Stimulated activated effector memory CD8-positive, alpha-beta T cell treated with anti-CD3 and anti-CD28 coated beads, Interleukin-12 subunit alpha, Interleukin-12 subunit beta, amount 100 ng/mL, for 72 hours (primary cell): ENCODE results near the gene ANKRD36.
"Not testable (repeated sequence)": the region's sequence is repeated elsewhere in the genome, so short reads cannot be mapped to it uniquely, and the experiment has no call there.

Experiments used
- ATAC-seq: fragments of 150-1000 bp; cut with Tn5 transposase; 2 replicates; pipeline ENCODE4 v1.10.0; 2021
- DNase-seq, 2 donors: peaks; one replicate each; pipeline ENCODE4 v3.0.0; 2021 to 2022; ENCODE audit warnings: low spot score in 2 of 2
- H3K27ac Mint-ChIP-seq: one replicate; pipeline ENCODE4 v1.8.0; 2022; ENCODE audit warnings: mild to moderate bottlenecking, mixed read lengths
- H3K36me3 Mint-ChIP-seq: one replicate; pipeline ENCODE4 v1.8.0; 2022; ENCODE audit warnings: mild to moderate bottlenecking, mixed read lengths
- H3K4me1 Mint-ChIP-seq: one replicate; pipeline ENCODE4 v1.8.0; 2022; ENCODE audit warnings: mixed read lengths
- H3K4me3 Mint-ChIP-seq: one replicate; pipeline ENCODE4 v1.8.0; 2022; ENCODE audit warnings: mild to moderate bottlenecking, mixed read lengths
- H3K9me3 Mint-ChIP-seq: one replicate; pipeline ENCODE4 v1.8.0; 2022; ENCODE audit warnings: mixed read lengths

ANKRD36 gene

DNA sequence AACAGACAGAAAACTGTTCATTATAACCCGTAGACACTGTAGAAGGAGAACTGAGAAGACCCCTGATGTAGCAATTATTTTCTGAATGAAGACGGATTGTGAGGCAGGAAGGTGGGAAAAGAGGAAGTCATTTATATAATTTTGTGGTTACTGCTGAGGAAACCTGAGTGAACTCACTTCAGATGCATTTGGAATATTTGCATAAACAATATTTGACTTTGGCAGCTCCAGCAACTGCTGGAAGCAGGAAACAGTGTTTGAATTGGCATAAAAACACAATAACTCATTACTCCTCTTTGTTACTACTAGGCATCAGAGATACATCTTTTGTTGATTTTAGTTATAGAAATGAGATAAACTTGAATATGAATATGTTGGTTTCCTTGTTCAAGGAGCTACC is 87.9 kb downstream of the ANKRD36 start:
- not testable (repeated sequence) for H3K4me3 Mint-ChIP-seq, DNase-seq, H3K36me3 Mint-ChIP-seq, ATAC-seq, H3K9me3 Mint-ChIP-seq, H3K4me1 Mint-ChIP-seq, H3K27ac Mint-ChIP-seq

DNA sequence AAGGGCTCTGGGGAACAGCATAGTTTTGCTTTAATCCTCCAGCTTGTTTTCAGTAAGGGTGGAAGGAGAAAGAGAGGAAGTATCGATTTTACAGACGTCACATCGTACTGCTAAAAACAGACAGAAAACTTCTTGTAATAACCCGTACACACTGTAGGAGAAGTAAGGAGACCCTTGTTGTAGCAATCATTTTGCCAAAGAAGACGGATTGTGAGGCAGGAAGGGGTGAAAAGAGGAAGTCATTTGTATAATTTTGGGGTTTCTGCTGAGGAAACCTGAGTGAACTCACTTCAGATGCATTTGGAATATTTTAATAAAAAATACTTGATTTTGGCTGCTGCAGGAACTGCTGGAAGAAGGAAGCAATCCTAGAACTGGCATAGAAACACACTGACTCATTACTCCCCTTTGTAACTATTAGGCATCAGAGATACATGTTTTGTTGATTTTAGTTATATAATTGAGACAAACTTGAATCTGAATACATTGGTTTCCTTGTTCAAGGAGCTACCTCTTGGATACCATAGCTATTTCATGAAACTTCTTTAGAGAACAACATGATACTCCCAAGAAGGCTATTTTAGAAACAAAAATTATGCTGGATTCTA is 89.8 kb downstream of the ANKRD36 start:
- not testable (repeated sequence) for ATAC-seq, DNase-seq, H3K27ac Mint-ChIP-seq, H3K4me1 Mint-ChIP-seq, H3K4me3 Mint-ChIP-seq, H3K9me3 Mint-ChIP-seq
- H3K36me3 Mint-ChIP-seq, result peaks cover 17% of the 10 kb centered on the region

DNA sequence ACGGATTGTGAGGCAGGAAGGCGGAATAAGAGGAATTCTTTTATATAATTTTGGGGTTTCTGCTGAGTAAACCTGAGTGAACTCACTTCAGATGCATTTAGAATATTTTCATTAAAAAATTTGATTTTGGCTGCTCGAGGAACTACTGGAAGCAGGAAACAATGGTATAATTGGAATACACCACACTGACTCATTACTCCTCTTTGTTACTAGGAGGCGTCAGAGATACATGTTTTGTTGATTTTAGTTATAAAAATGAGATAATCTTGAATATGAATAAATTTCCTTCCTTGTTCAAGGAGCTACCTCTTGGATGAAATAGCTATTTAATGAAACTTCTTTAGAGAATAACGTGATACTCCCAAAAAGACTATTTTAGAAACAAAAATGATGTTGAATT is 97.4 kb downstream of the ANKRD36 start:
- ATAC-seq (no peak), DNase-seq (no peak)
- Mint-ChIP-seq H3K4me3 (no peak overlapping the region), H3K27ac (no peak overlapping the region), H3K36me3 (peaks cover 63% of the 10 kb centered on the region), H3K4me1 (no peaks in the 10 kb centered on the region), H3K9me3 (no peaks in the 10 kb centered on the region)

DNA sequence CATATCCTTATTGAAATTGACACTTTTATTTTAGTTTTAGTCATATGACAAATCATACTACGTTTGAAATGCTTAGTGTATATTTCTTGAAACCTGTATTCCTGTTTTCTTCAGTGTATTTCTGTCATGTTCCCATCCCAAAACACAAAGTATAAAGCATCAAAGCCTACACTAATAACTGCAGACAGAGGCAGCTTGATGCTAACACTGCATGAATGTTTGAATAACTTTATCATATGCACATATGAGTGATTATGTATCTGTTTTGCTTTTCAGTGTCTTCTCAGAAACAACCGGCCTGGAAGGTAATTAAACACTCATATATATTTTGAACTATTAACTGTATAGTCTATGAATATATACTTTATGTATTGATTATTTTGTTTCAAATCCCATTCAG is 102.1 kb downstream of the ANKRD36 start:
- H3K27ac Mint-ChIP-seq, H3K9me3 Mint-ChIP-seq, H3K4me1 Mint-ChIP-seq, ATAC-seq, H3K4me3 Mint-ChIP-seq, DNase-seq: not testable (repeated sequence)
- H3K36me3 Mint-ChIP-seq, result peaks cover 64% of the 10 kb centered on the region

DNA sequence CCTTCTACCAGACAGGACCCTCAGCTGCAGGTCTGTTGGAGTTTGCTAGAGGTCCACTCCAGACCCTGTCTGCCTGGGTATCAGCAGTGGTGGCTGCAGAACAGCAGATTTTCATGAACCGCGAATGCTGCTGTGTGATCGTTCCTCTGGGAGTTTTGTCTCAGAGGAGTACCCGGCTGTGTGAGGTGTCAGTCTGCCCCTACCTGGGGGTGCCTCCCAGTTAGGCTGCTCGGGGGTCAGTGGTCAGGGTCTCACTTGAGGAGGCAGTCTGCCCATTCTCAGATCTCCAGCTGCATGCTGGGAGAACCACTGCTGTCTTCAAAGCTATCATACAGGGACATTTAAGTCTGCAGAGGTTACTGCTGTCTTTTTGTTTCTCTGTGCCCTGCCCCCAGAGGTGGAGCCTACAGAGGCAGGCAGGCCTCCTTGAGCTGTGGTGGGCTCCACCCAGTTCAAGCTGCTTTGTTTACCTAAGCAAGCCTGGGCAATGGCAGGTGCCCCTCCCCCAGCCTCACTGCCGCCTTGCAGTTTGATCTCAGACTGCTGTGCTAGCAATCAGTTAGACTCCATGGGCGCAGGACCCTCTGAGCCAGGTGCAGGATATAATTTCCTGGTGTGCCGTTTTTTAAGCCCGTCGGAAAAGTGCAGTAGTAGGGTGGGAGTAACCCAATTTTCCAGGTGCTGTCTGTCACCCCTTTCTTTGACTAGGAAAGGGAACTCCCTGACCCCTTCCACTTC is 118.1 kb downstream of the ANKRD36 start:
- not testable (repeated sequence) for H3K9me3 Mint-ChIP-seq, H3K4me1 Mint-ChIP-seq, ATAC-seq, H3K27ac Mint-ChIP-seq, H3K4me3 Mint-ChIP-seq, DNase-seq
- H3K36me3 Mint-ChIP-seq, result peaks cover 28% of the 10 kb centered on the region

DNA sequence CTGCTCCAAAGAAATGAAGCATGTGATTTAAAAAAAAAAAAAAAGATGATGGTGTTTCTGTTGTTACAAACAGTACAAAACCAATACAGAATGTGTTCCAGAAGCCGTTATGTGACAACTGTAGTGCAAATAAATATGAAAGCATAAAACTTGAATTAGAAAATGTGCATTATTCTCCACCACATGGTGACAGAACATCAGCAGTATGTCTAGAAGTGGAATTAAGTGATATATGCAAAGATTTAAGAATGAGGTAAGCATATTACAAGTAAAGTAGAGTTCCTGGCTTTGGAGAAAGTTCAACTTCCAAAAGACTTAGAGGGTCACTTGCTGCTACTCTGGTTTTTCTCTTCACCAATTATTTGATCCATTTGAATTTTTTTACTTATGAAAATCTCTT is 120.0 kb downstream of the ANKRD36 start:
- H3K4me3 Mint-ChIP-seq, H3K9me3 Mint-ChIP-seq, DNase-seq, H3K4me1 Mint-ChIP-seq, H3K27ac Mint-ChIP-seq, ATAC-seq: not testable (repeated sequence)
- H3K36me3 Mint-ChIP-seq, result peaks cover 11% of the 10 kb centered on the region

DNA sequence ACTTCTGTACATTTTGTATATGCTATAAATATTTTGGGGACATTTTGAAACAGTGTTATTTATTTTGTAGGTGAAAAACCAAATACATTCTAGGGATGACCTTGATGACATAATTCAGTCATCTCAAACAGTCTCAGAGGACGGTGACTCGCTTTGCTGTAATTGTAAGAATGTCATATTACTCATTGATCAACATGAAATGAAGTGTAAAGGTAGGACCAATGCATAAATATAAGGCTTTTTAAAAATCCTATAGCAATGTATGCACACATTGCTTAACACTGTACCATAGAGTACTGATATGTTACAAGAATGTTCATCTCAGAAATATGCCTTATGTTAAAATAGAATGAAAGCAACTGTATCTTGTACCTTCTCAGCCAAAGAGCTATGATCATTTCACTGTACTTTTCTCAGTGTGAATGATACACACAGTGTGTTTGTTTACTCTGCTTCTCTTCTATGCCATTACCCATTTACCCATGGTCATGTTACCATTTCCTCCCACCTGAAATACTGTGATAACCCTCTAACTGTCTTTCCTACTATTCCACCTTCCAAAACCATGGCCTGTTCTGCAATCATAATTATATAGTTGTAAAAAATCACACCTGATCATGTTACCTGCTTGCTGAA is 120.8 kb downstream of the ANKRD36 start:
- not testable (repeated sequence) for DNase-seq, H3K9me3 Mint-ChIP-seq, H3K27ac Mint-ChIP-seq, H3K4me1 Mint-ChIP-seq, H3K4me3 Mint-ChIP-seq
- peak; percentile 90 for ATAC-seq
- peaks cover 11% of the 10 kb centered on the region for H3K36me3 Mint-ChIP-seq

DNA sequence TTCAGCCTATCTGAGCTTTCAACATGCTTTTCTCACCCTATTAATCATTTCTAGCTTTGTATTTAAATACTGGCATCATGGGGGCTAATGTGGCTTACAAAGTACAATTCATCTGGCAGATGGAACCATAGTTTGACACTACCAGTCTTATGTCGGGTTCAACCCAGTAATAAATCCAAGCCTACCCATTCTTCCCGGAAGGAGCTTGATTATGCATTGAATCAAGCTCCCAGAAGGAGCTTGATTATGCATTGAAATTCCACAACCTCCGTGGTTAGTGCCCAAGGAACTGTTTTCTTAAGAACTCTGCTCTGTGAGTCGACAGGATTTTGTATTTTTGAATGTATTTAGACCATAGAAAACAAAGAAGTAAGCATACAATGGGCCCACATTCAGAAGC is 148.2 kb downstream of the ANKRD36 start:
- DNase-seq, H3K36me3 Mint-ChIP-seq, H3K27ac Mint-ChIP-seq, H3K9me3 Mint-ChIP-seq, H3K4me3 Mint-ChIP-seq, ATAC-seq, H3K4me1 Mint-ChIP-seq: not testable (repeated sequence)

DNA sequence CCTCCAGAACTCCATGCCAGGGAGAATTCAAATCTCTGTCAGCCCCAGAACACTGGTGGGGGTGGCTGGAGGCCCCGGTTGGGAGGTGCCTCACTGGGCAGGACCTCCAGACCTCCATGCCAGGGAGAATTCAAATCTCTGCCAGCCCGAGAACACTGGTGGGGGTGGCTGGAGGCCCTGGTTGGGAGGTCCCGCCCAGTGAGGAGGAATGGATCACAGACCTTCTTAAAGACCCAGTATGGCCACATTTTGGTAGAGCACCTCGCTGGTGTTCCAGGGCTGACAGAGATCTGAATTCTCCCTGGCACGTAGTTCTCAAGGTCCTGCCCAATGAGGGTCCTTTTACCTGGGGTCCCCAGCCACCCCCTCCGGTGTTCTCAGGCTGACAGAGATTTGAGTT is 153.5 kb downstream of the ANKRD36 start:
- H3K9me3 Mint-ChIP-seq, H3K27ac Mint-ChIP-seq, H3K4me1 Mint-ChIP-seq, DNase-seq, H3K4me3 Mint-ChIP-seq, ATAC-seq, H3K36me3 Mint-ChIP-seq: not testable (repeated sequence)

DNA sequence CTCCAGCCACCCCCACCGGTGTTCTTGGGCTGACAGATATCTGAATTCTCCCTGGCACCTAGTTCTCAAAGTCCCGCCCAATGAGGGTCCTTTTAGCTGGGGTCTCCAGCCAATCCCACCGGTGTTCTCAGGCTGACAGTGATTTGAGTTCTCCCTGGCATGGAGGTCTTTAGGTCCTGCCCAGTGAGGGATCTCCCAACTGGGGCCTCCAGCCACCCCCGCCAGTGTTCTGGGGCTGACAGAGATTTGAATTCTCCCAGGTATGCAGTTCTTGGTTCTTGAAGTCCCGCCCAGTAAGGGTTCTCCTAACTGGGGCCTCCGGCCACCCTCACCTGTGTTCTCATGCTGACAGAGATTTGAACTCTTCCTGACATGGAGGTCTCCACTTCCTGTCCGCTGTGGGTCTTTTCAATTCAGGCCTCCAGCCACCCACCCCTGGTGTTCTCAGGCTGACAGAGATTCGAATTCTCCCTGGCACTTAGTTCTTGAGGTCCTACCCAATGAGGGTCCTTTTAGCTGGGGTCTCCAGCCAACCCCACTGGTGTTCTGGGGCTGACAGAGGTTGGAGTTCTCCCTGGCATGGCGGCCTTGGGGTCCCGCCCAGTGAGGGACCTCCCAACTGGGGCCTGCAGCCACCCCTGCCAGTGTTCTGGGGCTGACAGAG is 154.6 kb downstream of the ANKRD36 start:
- no peaks in the 10 kb centered on the region for H3K9me3 Mint-ChIP-seq
- no peaks in the 10 kb centered on the region for H3K36me3 Mint-ChIP-seq
- H3K27ac Mint-ChIP-seq, result no peak overlapping the region
- H3K4me3 Mint-ChIP-seq, result no peak overlapping the region
- ATAC-seq (no peak), DNase-seq (peak in 1 of 2 donors; percentile 51)
- no peaks in the 10 kb centered on the region for H3K4me1 Mint-ChIP-seq

DNA sequence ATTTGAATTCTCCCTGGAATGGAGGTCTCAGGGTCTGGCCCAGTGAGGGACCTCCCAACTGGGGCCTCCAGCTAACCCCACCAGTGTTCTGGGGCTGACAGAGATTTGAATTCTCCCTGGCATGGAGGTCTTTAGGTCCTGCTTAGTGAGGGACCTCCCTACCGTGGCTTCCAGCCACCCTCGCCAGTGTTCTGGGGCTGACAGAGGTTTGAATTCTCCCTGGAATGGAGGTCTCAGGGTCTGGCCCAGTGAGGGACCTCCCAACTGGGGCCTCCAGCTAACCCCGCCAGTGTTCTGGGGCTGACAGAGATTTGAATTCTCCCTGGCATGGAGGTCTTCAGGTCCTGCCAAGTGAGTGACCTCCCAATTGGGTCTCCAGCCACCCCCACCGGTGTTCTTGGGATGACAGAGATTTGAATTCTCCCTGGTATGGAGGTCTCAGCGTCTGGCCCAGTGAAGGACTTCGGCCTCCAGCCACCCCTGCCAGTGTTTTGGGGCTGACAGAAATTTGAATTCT is 155.2 kb downstream of the ANKRD36 start:
- peak in 1 of 2 donors; percentile 50 for DNase-seq
- not testable (repeated sequence) for H3K9me3 Mint-ChIP-seq, H3K27ac Mint-ChIP-seq, ATAC-seq, H3K36me3 Mint-ChIP-seq, H3K4me1 Mint-ChIP-seq, H3K4me3 Mint-ChIP-seq

DNA sequence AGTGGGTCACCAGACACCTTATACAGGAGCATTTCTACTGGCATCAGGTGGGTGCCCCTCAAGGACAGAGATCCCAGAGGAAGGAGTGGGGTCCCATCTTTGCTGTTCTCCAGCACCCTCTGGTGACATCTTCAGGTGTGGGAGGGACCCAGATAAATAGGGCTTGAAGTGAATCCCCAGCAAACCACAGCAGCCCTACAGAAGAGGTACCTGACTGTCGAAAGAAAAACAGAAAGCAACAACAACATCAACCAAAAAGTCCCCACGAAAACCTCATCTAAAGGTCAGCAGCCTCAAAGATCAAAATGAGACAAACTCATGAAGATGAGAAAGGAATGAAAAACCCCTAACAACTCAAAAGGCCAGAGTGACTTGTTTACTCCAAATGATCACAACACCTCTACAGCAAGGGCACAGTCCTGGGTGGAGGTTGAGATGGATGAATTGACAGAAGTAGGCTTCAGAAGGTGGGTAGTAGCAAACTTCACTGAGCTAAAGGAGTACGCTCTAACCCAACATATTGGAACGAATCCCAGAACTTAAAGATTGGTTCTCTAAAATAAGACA is 163.4 kb downstream of the ANKRD36 start:
- ATAC-seq, result peak; percentile 19
- H3K36me3 Mint-ChIP-seq, H3K4me1 Mint-ChIP-seq, H3K27ac Mint-ChIP-seq, H3K9me3 Mint-ChIP-seq, H3K4me3 Mint-ChIP-seq, DNase-seq: not testable (repeated sequence)

DNA sequence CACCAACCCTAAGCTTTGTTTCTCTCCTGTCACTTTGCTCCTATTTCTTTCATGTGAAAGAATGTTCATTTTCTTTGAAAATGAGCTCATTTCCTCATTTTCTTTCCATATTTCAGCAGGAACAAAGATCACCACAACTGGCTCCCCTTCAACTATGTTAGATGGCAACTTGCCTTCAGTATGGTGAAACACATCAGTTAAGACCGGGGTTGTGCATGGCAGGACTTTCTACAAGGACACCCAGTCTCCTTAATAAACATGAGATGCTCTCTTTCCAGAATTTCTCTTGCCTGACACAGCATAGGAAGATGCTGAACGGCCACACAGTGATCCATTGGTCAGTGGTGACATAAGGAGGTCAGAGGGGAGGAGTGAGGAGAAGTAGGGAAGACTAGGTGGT is 172.2 kb downstream of the ANKRD36 start:
- not testable (repeated sequence) for H3K9me3 Mint-ChIP-seq, H3K4me1 Mint-ChIP-seq, H3K4me3 Mint-ChIP-seq, ATAC-seq, H3K27ac Mint-ChIP-seq, DNase-seq, H3K36me3 Mint-ChIP-seq

DNA sequence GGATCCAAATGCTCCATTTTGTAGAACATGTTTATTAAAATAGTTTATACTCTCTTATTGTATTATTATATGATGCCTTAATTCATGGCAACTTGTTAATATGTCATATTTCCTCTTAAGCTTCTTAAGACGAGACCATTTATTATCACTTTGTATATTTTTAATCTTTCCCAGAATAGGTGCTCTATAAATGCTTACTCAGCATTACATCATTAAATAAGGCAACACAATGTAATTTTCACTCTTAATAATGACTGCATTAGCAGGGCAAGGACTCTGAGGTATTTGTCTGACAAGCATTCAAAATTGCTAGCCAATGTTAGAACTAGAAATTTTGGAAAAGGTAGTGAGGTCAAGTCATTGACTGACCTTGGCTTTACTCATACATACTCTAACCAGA is 180.7 kb downstream of the ANKRD36 start:
- not testable (repeated sequence) for H3K27ac Mint-ChIP-seq, H3K9me3 Mint-ChIP-seq, H3K4me3 Mint-ChIP-seq, ATAC-seq, DNase-seq, H3K4me1 Mint-ChIP-seq, H3K36me3 Mint-ChIP-seq
